ENCODE results near the gene CHCHD6.

CHCHD6 gene, protein sequence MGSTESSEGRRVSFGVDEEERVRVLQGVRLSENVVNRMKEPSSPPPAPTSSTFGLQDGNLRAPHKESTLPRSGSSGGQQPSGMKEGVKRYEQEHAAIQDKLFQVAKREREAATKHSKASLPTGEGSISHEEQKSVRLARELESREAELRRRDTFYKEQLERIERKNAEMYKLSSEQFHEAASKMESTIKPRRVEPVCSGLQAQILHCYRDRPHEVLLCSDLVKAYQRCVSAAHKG

GRCh38 chr3:126703512-126704493 lies at the start of gene CHCHD6:
Gene CHCHD6 (plus strand): TSS chr3:126704240. CDS start chr3:126704313, 73 bp downstream.
- peak; percentile 89 for DNase-seq (ENCODE audit: low spot score)

GRCh38 chr3:126654571-126655383 lies 49.3 kb upstream of the CHCHD6 start, which contains the start of gene TXNRD3:
Gene TXNRD3 (minus strand): TSS chr3:126655124.
- peak; percentile 49 for DNase-seq (ENCODE audit: low spot score)

DNA sequence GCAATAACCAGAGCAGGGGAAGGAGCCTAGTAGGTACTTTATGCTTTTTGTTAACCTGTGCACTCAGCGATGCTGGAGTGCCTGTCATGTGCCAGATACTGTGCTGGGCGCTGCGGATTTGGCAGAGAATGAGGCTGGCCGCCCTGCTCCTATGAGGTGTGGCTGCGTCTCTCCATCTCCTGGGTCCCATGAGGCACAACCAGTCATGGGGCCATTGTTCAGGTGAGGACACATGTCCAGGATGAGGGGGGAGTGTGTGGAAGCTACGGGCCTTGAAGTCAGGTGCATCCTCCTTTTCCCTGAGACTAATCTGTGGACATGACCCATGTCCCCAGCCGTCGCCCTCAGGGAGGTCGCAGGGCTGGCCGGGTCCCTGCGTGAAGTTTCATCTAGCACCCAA lies 48.2 kb upstream of the CHCHD6 start:
- DNase-seq (ENCODE audit: low spot score) = no peak

- no peak for DNase-seq (ENCODE audit: low spot score)
Observed at GRCh38 chr3:126656371-126657134, 47.5 kb upstream of the CHCHD6 start.

DNA sequence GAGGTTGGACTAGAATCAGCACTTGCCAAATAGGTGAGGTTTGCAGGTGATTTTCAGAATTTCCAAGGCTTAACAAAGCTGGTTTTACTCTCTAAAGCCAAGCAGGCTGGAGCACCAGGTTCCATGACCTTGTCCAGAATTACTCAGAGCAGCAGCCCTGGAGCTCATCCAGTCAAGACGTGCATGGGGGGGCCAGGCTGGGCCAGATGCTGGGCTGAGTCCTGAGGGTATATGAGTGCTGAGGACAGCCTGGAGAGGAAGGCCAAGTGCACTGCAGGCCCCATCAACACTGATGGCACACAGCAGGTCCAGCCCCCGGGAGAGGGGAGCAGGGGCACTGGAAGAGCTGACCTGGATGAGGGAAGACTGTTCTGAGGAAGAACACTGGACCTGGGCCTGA lies 46.1 kb upstream of the CHCHD6 start:
- DNase-seq (ENCODE audit: low spot score) = no peak

DNA sequence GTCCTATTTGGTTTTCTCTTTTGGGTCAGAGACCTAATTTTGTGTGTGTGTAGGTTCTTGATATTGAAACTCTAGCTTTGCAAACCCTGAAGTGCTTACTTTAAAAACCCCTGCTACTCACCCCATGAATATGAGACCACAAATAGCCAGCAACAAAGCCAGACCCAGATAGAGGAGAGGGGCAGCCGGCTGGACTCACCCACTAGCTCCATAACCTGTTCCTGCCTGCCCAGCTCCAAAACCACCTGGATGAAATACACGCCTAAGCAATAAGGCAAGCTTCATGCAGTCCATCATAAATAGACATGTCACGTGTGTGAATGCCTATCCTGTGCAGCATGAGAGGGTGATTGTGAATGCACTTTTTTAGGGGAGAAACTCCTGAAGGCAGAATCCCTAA lies 45.5 kb upstream of the CHCHD6 start:
- no peak for DNase-seq (ENCODE audit: low spot score)

- DNase-seq (ENCODE audit: low spot score) = no peak
Observed at GRCh38 chr3:126659915-126660886, 43.8 kb upstream of the CHCHD6 start.

- no peak for DNase-seq (ENCODE audit: low spot score)
Observed at GRCh38 chr3:126661532-126662364, 42.3 kb upstream of the CHCHD6 start.

DNA sequence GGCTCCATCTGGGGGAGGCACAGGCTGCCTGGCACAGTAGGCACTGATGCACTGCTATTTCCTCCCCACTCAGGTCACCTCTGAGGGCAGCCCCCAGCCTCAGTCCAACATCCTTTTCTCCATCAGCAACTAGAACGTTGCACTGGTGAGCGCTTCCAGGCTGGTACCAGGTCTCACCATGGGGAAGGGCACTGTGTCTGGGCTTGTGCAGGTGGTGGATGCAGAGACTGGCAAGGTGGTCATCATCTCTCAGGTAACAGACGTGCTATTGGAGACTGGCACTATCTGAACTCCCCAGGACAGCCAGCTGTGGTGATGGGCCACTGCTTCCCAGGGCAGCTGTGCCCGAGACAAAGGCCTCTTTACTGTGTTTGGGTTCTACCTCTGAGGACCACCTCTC lies 40.8 kb upstream of the CHCHD6 start:
- DNase-seq (ENCODE audit: low spot score) = no peak

- DNase-seq (ENCODE audit: low spot score) = no peak
Observed at GRCh38 chr3:126663750-126664149, 40.3 kb upstream of the CHCHD6 start.

- DNase-seq (ENCODE audit: low spot score) = no peak
Observed at GRCh38 chr3:126664591-126665214, 39.3 kb upstream of the CHCHD6 start.

- DNase-seq (ENCODE audit: low spot score) = no peak
Observed at GRCh38 chr3:126665221-126665936, 38.7 kb upstream of the CHCHD6 start.

- DNase-seq (ENCODE audit: low spot score) = no peak
Observed at GRCh38 chr3:126665959-126666657, 37.9 kb upstream of the CHCHD6 start.

GRCh38 chr3:126666658-126667528 lies 37.1 kb upstream of the CHCHD6 start:
- DNase-seq (ENCODE audit: low spot score) = no peak

DNA sequence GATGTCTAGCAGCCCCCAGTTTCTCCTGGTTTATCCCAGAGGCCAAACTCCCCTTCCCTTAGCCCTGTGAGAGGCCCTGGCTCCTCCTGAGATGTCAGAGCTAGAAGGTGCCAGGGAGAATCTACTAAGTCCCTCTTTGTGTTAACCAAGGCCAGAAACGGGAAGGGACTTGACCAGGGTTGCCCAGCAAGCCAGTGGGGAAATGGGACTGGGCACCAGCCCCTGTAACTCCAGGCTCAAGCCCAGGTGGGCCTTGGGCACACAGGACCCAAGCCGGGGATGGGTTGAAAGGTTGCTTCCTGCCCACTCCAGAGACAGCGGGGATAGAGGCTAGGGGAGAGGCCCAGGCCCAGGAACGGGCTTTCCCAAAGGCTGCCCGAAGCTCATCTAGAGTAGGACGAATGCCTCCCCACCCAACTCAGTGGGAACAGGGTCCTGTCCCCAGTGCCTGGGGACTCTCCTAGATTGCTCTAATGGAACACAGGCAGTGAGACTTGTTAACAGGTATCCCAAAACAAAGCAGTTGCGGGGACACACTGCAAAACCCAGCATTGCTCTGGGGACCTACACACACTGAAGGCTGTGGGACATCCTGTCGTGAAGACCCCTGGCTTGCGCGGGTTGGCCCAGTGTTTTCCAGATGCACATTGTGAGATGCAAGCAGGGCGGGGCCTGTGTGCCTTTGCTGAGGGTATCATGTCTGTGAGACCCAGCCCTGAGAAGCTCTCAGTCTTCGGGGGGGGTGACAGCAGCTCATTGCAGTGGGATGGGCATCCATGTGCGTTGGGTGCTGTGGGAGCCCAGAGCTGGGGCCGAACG lies 36.2 kb upstream of the CHCHD6 start:
- no peak for DNase-seq (ENCODE audit: low spot score)

All from pons (tissue), 1 donor.